GM12891 (cell line): ENCODE measurements around the gene RIGI.

Source experiments
- POLR2A ChIP-seq: IDR thresholded peaks from 2 replicates; pipeline ENCODE4 v1.6.1; 2011; ENCODE audit warnings: low read depth, low read length, control low read depth
- POLR2AphosphoS5 ChIP-seq: IDR thresholded peaks from 2 replicates; pipeline ENCODE4 v1.6.1; 2011; ENCODE audit warnings: low read depth, low read length, control low read depth
- SPI1 ChIP-seq: IDR thresholded peaks from 2 replicates; pipeline ENCODE4 v1.6.1; 2011; ENCODE audit warnings: low read depth, low read length, control low read depth
- TAF1 ChIP-seq: IDR thresholded peaks from 2 replicates; pipeline ENCODE4 v1.6.1; 2011; ENCODE audit warnings: low read depth, low read length, control low read depth

GRCh38 chr9:32551276-32552051 lies 25.5 kb upstream of the RIGI start:
- TF ChIP-seq TAF1 (no peak), SPI1 (no peak), POLR2AphosphoS5 (no peak), POLR2A (no peak)
